Measurements from ENCODE around the gene AUP1.

AUP1 gene

DNA sequence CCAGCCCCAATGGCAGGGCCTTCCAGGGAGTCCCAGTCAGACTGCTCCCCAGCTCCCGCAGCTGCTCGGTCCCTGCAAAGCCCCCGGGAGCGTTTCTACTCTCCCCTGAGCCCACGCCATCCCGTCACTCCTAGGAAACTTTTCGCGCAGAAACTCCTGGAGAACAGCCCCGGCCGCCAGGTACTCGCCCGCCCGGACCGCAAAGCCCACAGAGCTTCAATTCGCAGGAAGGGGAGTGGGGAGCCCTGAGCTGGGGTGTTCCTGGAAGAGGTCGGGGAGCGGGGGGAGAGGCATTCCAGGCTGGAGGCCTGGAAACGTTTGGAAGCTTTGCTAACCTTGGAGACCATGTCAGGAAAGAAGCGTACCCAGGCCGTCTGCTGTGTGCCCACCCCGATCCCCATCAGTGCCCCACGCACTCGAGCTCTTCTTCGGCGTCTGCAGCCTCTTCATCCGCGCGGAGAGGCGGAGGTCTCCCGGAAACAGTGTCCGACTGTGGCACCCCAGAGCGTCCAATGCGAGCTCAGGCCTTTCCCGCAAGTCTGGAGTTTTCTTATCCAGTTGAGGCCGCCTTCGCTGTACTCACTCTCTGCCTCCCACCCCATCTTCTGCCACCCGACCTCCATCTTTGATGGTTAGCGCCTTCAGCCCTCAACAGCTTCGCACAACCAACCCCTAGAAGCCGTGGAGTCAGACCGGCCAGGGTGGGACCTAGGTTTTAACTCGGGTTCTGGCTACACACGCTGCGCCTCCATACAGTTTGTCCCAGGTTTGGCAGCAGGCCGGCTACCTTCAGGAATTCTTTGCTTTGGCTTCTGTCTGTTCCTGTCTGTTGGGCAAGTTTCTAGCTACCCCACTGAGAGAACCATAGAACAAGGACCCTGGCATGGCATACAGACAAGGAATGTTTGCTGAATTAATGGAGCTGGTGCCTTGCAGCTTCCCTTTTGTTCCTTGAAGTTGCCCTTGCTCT is 25.7 kb downstream of the AUP1 start:
- DNase-seq (ENCODE audit: low read depth, low spot score) = no peak
- WGBS (ENCODE audit: insufficient coverage, insufficient read length) = no CpG with 5 or more reads among the region's 45 CpGs
- no peak overlapping the region for H3K27ac ChIP-seq (ENCODE audit: low read length)
- peaks cover 62% of the 10 kb centered on the region for H3K27me3 ChIP-seq (ENCODE audit: control insufficient read depth, insufficient read depth, low read length)
- H3K9me3 ChIP-seq (ENCODE audit: control insufficient read depth, insufficient read depth, low read length) = no peaks in the 10 kb centered on the region
- peaks cover 5% of the 10 kb centered on the region; the same call in 1 of the 2 replicates for H3K4me1 ChIP-seq (ENCODE audit: control insufficient read depth, insufficient read depth, low read length)
- peak overlapping the region; percentile 27; the same call in 1 of the 2 replicates for H3K4me3 ChIP-seq (ENCODE audit: low read length)
- no peaks in the 10 kb centered on the region for H3K36me3 ChIP-seq (ENCODE audit: control insufficient read depth, insufficient read depth, low read length)

DNA sequence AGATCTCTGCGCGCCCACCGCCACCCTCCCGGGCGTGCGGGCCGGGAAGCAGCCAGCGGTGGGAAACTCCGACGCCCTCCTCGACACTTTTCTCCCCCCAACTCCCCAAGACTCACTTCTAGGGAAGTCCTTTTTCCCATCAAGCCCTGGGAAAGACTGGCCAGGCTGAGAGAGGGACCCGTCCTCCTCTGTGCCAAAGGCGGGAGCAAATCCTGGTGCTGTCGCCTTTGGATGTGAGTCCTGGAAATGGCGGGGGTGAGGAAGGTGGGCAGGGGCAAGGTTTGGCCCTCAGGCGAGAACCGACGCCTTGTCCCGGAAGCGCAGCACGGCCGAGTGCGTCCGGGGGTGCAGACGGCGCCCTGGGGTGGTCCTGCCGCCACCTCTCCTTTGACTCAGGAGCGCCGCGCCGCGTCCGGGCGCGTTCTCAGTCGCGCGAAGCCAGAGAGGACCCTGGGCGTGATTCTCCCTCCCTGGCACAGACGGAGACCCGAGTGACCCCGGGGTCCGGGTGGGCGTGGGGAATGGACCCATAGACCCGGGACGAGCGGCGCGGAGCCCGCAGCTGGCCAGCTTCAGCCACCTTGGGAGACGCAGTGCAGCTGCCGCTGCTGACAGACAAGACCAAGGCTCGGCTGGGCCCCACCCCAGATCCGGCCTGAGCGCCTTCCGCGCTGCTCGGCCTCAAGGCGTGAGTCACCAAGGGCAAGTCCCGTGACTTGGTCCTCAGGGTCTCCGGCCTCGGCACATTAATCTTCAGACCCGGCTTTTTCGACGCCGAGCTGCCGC is 26.6 kb downstream of the AUP1 start:
- Histone ChIP-seq H3K9me3 (ENCODE audit: control insufficient read depth, insufficient read depth, low read length) (no peaks in the 10 kb centered on the region), H3K4me1 (ENCODE audit: control insufficient read depth, insufficient read depth, low read length) (peaks cover 5% of the 10 kb centered on the region; the same call in 1 of the 2 replicates), H3K4me3 (ENCODE audit: low read length) (peak overlapping the region; percentile 27; the same call in 1 of the 2 replicates), H3K27ac (ENCODE audit: low read length) (no peak overlapping the region), H3K36me3 (ENCODE audit: control insufficient read depth, insufficient read depth, low read length) (no peaks in the 10 kb centered on the region), H3K27me3 (ENCODE audit: control insufficient read depth, insufficient read depth, low read length) (peaks cover 68% of the 10 kb centered on the region)
- no peak for DNase-seq (ENCODE audit: low read depth, low spot score)
- WGBS (ENCODE audit: insufficient coverage, insufficient read length) = no CpG with 5 or more reads among the region's 67 CpGs

DNA sequence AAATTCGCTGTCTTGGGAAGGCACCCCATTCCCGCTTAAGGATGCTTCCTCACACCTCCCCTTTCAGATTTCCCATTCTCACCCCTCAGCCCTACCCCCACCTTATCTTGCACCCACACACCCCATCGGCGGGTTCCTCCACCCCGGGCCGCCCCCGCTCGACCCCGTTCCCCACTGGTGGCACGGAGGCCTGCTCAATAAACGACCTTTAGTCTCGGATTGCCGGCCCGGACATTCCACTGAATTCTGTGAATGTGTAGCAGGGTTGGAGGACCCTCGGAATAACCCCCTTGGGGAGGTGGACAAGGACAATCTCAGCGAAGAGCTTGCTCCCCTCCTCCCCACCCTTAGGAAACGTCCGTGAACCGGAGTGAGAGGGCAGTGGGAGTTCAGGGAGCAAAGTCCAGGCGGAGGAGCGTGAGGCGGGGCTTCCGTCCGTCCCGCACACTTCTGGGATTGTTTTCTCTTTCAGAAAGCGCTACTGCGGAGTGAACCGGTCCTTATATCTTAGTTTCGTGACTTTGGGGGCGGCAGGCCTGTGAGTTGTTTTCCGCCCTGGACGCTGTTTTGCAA is 27.3 kb downstream of the AUP1 start:
- H3K27ac ChIP-seq (ENCODE audit: low read length) = no peak overlapping the region
- peaks cover 5% of the 10 kb centered on the region; the same call in 1 of the 2 replicates for H3K4me1 ChIP-seq (ENCODE audit: control insufficient read depth, insufficient read depth, low read length)
- DNase-seq (ENCODE audit: low read depth, low spot score) = no peak
- WGBS (ENCODE audit: insufficient coverage, insufficient read length) = no CpG with 5 or more reads among the region's 32 CpGs
- H3K9me3 ChIP-seq (ENCODE audit: control insufficient read depth, insufficient read depth, low read length) = no peaks in the 10 kb centered on the region
- H3K27me3 ChIP-seq (ENCODE audit: control insufficient read depth, insufficient read depth, low read length) = peaks cover 75% of the 10 kb centered on the region
- peak overlapping the region; percentile 27; the same call in 1 of the 2 replicates for H3K4me3 ChIP-seq (ENCODE audit: low read length)
- H3K36me3 ChIP-seq (ENCODE audit: control insufficient read depth, insufficient read depth, low read length) = no peaks in the 10 kb centered on the region

DNA sequence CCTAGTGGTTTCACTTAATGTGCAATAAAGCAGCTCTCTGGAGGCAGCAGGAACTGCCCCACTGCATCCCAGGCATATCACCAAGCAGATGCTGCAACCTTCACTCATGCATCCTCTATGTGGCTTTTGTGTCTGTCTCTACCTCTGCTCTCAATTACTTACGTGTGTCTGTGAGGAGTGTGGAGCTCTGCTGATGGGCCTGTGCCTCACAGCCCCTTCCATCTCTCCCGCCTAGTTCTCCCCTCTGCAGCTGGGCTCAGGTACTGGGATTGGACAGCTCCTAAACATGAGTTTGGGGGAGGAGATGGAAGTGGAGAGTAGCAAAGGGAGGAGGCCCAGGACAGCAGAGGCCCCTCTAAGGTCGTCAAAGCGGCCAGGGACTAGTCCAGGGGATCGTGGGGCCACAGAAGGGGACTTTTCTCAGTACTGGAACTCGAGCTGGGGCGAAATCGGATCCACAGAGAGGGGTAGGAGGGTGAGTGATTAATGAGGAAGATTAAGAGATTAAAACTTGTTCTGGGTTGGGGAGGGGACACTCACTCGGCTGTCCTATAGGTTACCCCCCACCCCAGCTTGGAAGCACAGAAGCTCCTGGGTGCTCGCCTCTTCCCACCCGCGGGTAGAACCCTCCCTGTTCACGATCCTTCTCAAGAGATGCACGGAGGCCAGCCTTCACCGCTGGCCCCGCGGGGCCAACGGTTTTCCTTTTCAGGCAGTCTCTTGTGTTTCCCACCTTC is 28.0 kb downstream of the AUP1 start:
- no peak for DNase-seq (ENCODE audit: low read depth, low spot score)
- no CpG with 5 or more reads among the region's 18 CpGs for WGBS (ENCODE audit: insufficient coverage, insufficient read length)
- H3K4me1 ChIP-seq (ENCODE audit: control insufficient read depth, insufficient read depth, low read length) = peaks cover 2% of the 10 kb centered on the region; the same call in 1 of the 2 replicates
- peaks cover 82% of the 10 kb centered on the region for H3K27me3 ChIP-seq (ENCODE audit: control insufficient read depth, insufficient read depth, low read length)
- no peak overlapping the region for H3K4me3 ChIP-seq (ENCODE audit: low read length)
- no peaks in the 10 kb centered on the region for H3K9me3 ChIP-seq (ENCODE audit: control insufficient read depth, insufficient read depth, low read length)
- no peaks in the 10 kb centered on the region for H3K36me3 ChIP-seq (ENCODE audit: control insufficient read depth, insufficient read depth, low read length)
- H3K27ac ChIP-seq (ENCODE audit: low read length) = no peak overlapping the region

DNA sequence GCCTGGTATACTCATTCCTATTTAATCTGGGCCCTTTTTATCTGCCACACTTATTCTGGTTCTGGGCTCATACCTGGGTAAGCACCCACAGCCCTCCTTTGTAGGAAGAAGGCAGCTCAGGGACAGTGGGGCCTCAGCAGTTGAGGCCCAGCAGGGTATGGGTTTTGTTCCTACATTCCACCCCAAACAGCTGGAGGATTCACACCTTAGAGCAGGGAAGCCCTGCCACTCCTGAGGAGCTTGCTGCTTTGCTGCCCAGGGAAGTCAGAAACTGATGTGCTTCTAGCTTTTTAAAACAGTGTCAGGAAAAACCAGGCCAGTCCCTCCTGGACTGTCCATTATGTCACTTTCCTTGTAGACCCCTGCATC is 28.9 kb downstream of the AUP1 start:
- Histone ChIP-seq H3K27ac (ENCODE audit: low read length) (no peak overlapping the region), H3K9me3 (ENCODE audit: control insufficient read depth, insufficient read depth, low read length) (no peaks in the 10 kb centered on the region), H3K36me3 (ENCODE audit: control insufficient read depth, insufficient read depth, low read length) (no peaks in the 10 kb centered on the region), H3K4me1 (ENCODE audit: control insufficient read depth, insufficient read depth, low read length) (peaks cover 2% of the 10 kb centered on the region; the same call in 1 of the 2 replicates), H3K27me3 (ENCODE audit: control insufficient read depth, insufficient read depth, low read length) (peaks cover 86% of the 10 kb centered on the region), H3K4me3 (ENCODE audit: low read length) (no peak overlapping the region)
- DNase-seq (ENCODE audit: low read depth, low spot score) = no peak

DNA sequence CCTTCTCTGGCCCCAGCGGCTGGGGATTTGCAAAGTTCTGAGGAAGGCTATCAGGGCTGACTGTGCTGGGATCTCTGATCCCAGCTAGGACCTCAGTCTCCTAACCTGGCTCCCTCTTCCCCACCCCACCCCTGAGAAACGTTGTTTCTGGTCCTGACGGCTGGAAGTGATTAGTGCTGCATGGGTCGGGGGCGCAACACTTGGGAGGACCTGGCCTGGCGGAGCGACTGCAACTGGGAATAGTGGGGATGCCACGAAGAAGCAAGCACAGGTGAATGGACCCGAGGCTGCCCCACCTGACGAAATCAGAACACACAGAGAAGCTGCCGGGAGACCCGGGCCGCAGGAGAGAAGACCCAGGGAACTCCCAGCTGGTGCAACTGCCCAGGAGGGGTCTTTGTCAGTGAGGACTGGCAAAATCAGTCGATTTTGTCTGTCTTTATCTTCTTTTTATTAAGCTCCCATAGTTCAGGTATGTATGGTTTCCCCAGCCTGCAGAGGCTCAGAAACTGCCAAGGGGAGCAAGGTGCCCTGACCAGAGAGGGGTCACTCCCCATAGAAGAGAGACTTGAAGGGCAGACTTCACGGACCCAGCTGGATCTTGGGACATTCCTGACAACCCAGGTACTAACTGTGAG is 29.4 kb downstream of the AUP1 start:
- DNase-seq (ENCODE audit: low read depth, low spot score) = no peak
- Histone ChIP-seq H3K4me3 (ENCODE audit: low read length) (peak overlapping the region; percentile 54; the same call in 1 of the 2 replicates), H3K27ac (ENCODE audit: low read length) (no peak overlapping the region), H3K4me1 (ENCODE audit: control insufficient read depth, insufficient read depth, low read length) (peaks cover 2% of the 10 kb centered on the region; the same call in 1 of the 2 replicates), H3K27me3 (ENCODE audit: control insufficient read depth, insufficient read depth, low read length) (peaks cover 90% of the 10 kb centered on the region), H3K36me3 (ENCODE audit: control insufficient read depth, insufficient read depth, low read length) (no peaks in the 10 kb centered on the region), H3K9me3 (ENCODE audit: control insufficient read depth, insufficient read depth, low read length) (no peaks in the 10 kb centered on the region)
- WGBS (ENCODE audit: insufficient coverage, insufficient read length) = no CpG with 5 or more reads among the region's 15 CpGs

DNA sequence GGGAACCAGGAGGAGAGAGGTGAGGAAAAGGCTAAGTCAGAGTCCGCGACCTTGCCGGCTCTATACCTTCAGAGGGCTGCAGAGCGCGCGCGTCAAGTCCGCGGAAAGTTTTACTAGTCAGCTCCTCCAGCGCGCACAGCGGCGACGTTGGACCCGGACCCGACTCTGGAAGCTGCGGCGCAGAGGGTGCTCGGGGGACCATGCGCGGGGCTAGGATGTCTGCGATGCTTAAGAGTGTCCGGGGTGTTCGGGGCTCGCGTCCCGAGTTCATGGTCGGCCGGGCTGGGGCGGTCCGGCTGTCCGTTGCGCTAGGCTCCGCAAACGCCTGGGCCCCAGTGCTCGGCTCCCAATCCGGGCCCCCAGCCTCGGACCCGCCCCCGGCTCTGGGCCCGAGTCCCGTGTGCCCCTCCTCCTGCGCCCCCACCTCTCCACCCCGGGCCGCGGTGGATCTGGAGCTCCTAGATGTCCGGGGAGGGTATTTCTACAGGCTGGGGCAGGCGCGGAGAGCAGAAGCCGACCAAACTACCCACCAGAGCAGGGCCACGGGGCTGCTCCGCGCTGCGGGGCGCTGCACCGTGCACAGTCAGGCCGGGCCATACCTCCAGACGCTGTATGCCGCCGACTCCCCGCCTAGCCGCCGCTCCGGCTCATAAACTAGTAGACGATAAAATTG is 30.1 kb downstream of the AUP1 start, which contains the start of gene LBX2:
Gene LBX2 (minus strand): TSS at position 337 of the 673 bp plus-strand sequence. CDS start 66 bp downstream, at position 271.
- H3K27ac ChIP-seq (ENCODE audit: low read length) = no peak within 1 kb of the TSS

DNA sequence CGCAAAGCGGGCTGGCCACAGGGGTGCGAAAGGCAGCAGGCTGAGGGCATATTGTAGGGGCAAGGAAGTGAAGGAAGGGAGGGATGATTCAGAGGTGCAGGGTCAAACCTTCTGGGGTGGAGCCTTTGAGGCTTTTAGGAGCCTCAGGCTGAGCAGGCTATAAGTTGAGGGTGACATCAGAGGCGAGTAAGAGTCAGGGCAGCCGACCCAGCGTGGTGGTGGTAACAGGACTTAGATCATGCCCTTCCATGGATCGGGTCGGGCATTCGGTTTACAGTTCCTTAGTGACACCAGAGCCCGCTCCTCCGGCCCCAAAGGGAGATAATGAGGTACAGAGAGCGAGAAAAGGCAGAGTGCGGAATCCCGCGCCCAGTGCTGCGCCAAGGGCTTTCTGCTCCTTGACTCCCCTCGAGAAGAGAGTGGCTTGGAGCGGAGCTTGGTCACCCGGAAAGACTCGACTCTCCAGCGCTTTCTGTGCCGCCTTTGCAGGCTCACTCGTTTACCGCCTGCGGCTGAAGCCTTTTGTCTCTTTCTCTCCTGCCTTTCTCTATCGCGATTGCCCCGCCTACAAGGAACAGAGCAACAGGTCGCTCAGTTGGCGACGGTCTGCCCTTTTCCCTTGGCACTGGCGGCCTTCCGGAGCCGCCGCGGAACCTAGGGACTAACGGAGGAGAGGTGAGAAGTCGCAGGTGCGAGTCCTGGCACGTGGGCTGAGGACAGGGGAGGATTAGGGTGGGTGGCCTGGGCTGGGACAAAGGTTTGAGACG is 30.8 kb downstream of the AUP1 start:
- peaks cover 2% of the 10 kb centered on the region; the same call in 1 of the 2 replicates for H3K4me1 ChIP-seq (ENCODE audit: control insufficient read depth, insufficient read depth, low read length)
- H3K27ac ChIP-seq (ENCODE audit: low read length) = no peak overlapping the region
- peaks cover 78% of the 10 kb centered on the region for H3K27me3 ChIP-seq (ENCODE audit: control insufficient read depth, insufficient read depth, low read length)
- H3K4me3 ChIP-seq (ENCODE audit: low read length) = peak overlapping the region; percentile 54; the same call in 1 of the 2 replicates
- DNase-seq (ENCODE audit: low read depth, low spot score) = no peak
- no peaks in the 10 kb centered on the region for H3K36me3 ChIP-seq (ENCODE audit: control insufficient read depth, insufficient read depth, low read length)
- H3K9me3 ChIP-seq (ENCODE audit: control insufficient read depth, insufficient read depth, low read length) = no peaks in the 10 kb centered on the region
- no CpG with 5 or more reads among the region's 41 CpGs for WGBS (ENCODE audit: insufficient coverage, insufficient read length)

More for the DNA sequence above, 30.1 kb downstream of the AUP1 start, which contains the start of gene LBX2:
- DNase-seq (ENCODE audit: low read depth, low spot score) = no peak
- H3K36me3 ChIP-seq (ENCODE audit: control insufficient read depth, insufficient read depth, low read length) = no peaks in the 10 kb centered on the region
- peaks cover 86% of the 10 kb centered on the region for H3K27me3 ChIP-seq (ENCODE audit: control insufficient read depth, insufficient read depth, low read length)
- peaks cover 2% of the 10 kb centered on the region; the same call in 1 of the 2 replicates for H3K4me1 ChIP-seq (ENCODE audit: control insufficient read depth, insufficient read depth, low read length)
- peak within 1 kb of the TSS; percentile 54; the same call in 1 of the 2 replicates for H3K4me3 ChIP-seq (ENCODE audit: low read length)
- WGBS (ENCODE audit: insufficient coverage, insufficient read length) = no CpG with 5 or more reads among the region's 65 CpGs
- no peaks in the 10 kb centered on the region for H3K9me3 ChIP-seq (ENCODE audit: control insufficient read depth, insufficient read depth, low read length)
